Tracheal epithelial cell (primary cell): ENCODE results near the gene ZNF77. TPM values are rescaled to one million over a fixed set of nuclear protein-coding genes. Genes with fewer than 3 reads are reported as not detected.

Experiments used
- total RNA-seq: library from RNA; depleted of rRNA; stranded (reverse); fragments of >200 nt; gene quantifications from 2 replicates; pipeline ENCODE4 v1.2.1, GENCODE V29; 2014

ZNF77 gene
- total RNA-seq: 4.0 and 4.3 TPM in 2 replicates

DNA sequence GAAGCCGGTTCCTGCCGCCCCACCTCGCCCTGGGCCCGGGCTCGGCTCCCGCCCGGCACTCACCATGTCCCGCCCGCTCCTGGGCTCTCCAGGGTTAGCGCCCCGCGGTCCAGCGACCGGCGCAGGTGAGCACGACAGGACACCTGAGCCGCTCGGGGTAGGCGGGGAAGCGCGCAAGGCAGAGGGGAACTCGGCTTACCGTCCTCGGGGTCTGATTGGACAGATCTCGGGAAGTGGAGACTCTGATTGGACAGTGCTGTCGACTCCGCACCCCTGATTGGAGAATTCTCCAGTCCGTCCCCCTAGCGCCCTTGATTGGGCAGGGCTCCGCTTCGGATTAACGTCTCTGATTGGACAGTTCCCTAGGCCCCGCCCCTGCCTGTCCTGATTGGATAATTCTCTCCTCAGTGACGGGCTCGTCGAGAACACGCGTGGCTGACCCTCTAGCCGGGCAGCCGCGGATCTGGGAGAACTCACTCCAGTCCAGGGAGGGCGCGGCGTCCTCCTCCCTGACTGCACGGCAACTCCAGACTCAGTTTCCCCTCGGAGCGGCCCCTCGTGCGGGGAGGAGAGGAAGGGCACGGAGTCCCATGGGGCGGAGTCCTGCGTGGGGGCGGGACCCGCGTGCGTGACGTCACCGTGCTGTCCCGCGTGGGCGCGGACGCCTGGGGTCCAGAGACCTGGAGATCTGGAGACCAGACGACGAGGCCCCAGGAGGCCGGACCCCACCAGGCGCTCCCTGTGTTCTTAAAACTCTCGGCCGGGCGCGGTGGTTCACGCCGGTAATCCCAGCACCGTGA lies at the start of gene ZNF77:
ZNF77 (minus strand) TSS at position 197 of the 800 bp plus-strand sequence; CDS start at position 66, 131 bp downstream.

DNA sequence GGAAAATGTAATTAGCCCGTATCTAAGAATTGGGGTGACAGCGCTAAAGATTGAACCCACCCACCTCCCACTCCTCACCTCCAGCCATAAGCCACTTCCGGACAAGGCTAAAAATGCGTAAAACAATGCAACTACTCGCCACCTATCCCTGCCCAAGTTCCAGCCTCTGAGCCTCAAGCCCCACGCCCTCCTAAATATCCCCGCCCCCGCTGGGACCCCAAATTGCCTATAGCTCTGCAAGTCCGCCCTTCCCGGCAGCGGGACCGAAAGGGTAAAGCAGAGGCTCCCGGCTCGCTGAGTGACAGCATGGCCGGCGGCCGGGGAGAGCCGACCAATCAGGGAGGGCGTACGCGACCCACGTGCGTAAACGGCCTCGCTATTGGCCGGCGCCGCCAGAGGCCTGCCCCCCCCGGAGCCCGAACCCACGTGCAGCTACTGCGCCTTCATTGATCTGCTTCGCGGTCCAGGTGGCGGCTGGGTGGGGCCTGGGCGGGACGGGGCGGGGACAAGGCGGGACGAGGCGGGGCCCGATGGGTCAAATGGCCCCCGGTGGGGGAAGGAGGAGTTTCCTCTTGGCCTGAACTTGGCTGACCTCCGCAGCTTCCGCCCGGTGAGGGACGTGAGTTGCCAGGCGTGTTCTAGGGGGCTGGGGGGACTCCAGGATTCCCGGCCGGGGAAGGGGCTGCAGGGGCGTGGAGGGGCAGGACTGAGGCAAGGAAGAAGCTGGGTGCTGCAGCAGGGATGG lies 32.4 kb upstream of the ZNF77 start, which contains the start of gene TLE6:
TLE6 (plus strand) TSS at position 564 of the 745 bp plus-strand sequence. CDS start 670 bp downstream, outside the sequence.

DNA sequence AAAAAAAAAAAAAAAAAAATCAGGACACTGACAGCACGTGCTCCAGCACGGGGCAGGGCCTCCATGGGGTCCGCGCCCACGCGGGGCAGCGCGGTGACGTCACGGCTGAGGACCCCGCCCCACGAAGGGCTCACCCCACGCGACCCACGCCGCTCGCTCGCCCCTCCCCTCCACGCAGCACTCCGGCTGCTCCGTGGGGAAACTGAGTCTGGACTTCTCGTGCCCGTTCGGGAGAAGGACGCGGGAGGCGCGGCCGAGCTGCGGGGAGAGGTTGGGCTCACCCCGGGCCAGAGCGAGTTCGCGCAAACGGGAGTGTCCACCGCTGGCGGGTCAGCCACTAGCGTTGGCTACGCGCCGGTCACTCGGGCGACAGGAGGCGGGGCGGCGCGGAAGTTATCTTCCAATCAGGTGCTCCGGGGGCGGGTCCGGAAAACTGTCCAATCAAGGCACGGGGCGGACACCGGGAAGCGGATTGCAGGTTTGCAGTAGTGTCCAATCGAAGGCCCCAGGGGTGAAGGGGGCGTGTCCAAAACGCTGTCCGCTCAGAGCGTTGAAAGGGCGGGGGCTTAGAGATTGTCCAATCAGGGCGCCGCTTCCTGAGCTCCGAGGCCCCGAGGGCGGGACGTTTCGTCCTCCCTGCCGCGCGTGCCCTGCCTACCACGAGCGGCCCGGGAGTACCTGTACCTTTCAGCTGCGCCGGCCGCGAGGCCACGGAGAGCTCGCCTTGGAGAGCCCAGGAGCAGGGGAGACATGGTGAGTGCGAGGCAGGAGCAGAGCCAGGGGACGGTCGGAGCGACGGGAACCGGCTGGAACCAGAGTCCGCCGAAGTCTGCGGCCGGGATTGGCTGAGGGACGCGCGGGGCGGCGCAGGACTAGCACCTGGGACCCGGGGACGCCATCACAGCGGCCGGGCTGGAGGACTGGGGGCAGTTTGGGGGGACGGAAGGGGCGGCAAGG lies 44.2 kb downstream of the ZNF77 start, which contains the start of gene ZNF57:
ZNF57 (plus strand) TSS at position 633 of the 957 bp plus-strand sequence; CDS start at position 751, 118 bp downstream.

Other genes with a start within 250 kb of the ZNF77 start
- under 0.01 TPM in 1 of 2 replicates, not detected in the other for gene GNG7, start 242.3 kb downstream of the ZNF77 start, total RNA-seq
- under 0.01 TPM in 2 replicates for gene DIRAS1, start 223.6 kb downstream of the ZNF77 start, total RNA-seq
- gene SLC39A3, start 205.0 kb downstream of the ZNF77 start, total RNA-seq: 26.4 and 45.8 TPM in 2 replicates
- gene SGTA, start 161.7 kb downstream of the ZNF77 start, total RNA-seq: 30.9 and 34.0 TPM in 2 replicates
- 55.4 and 80.2 TPM in 2 replicates for gene THOP1, start 159.5 kb downstream of the ZNF77 start, total RNA-seq
- 3.6 and 4.0 TPM in 2 replicates for gene ZNF554, start 125.1 kb downstream of the ZNF77 start, total RNA-seq
- gene ZNF555, start 103.5 kb downstream of the ZNF77 start, total RNA-seq: 3.6 and 5.1 TPM in 2 replicates
- gene ZNF556, start 77.6 kb downstream of the ZNF77 start, total RNA-seq: 0.24 and 1.3 TPM in 2 replicates
- gene ZNF57, start 44.0 kb downstream of the ZNF77 start, total RNA-seq: 9.6 and 12.6 TPM in 2 replicates
- 1.2 TPM in 1 of 2 replicates, not detected in the other for gene TLE6, start 32.6 kb upstream of the ZNF77 start, total RNA-seq
- 1.4 and 2.6 TPM in 2 replicates for gene TLE2, start 84.3 kb upstream of the ZNF77 start, total RNA-seq
- gene TLE5, start 117.5 kb upstream of the ZNF77 start, total RNA-seq: 94.2 and 123 TPM in 2 replicates
- gene GNA11, start 149.4 kb upstream of the ZNF77 start, total RNA-seq: 44.3 and 63.6 TPM in 2 replicates
- gene GNA15, start 191.1 kb upstream of the ZNF77 start, total RNA-seq: 98.0 and 207 TPM in 2 replicates
- gene S1PR4, start 233.8 kb upstream of the ZNF77 start, total RNA-seq: 0.24 and 0.85 TPM in 2 replicates
- 50.7 and 64.1 TPM in 2 replicates for gene NCLN, start 241.0 kb upstream of the ZNF77 start, total RNA-seq